Measurements from ENCODE around the gene GALNT18.

GRCh38 chr11:11538277-11538960, 83.4 kb downstream of the GALNT18 start:
- TF ChIP-seq, protein P1, sequence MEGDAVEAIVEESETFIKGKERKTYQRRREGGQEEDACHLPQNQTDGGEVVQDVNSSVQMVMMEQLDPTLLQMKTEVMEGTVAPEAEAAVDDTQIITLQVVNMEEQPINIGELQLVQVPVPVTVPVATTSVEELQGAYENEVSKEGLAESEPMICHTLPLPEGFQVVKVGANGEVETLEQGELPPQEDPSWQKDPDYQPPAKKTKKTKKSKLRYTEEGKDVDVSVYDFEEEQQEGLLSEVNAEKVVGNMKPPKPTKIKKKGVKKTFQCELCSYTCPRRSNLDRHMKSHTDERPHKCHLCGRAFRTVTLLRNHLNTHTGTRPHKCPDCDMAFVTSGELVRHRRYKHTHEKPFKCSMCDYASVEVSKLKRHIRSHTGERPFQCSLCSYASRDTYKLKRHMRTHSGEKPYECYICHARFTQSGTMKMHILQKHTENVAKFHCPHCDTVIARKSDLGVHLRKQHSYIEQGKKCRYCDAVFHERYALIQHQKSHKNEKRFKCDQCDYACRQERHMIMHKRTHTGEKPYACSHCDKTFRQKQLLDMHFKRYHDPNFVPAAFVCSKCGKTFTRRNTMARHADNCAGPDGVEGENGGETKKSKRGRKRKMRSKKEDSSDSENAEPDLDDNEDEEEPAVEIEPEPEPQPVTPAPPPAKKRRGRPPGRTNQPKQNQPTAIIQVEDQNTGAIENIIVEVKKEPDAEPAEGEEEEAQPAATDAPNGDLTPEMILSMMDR (IDR thresholded peaks at IDR 0.05; ENCODE audit: extremely low read depth in 1 of 2, insufficient read depth in 1 of 2, low read depth in 1 of 2, low read length in 2 of 2): no peak
- TF ChIP-seq EZH2 (IDR thresholded peaks at IDR 0.05; ENCODE audit: borderline replicate concordance, low read depth, low read length, severe bottlenecking) (no peak), POLR2AphosphoS5 (IDR thresholded peaks at IDR 0.05; ENCODE audit: insufficient read depth, low read depth, low read length) (no peak)

Data from endothelial cell of umbilical vein (primary cell).